ENCODE measurements around the gene GBF1. TPM values are rescaled to one million over a fixed set of nuclear protein-coding genes. Genes with fewer than 3 reads are reported as not detected.

Gene GBF1
- total RNA-seq, 4 donors from 2014 or later, result 32.0 to 54.7 (median 39.4) TPM

DNA sequence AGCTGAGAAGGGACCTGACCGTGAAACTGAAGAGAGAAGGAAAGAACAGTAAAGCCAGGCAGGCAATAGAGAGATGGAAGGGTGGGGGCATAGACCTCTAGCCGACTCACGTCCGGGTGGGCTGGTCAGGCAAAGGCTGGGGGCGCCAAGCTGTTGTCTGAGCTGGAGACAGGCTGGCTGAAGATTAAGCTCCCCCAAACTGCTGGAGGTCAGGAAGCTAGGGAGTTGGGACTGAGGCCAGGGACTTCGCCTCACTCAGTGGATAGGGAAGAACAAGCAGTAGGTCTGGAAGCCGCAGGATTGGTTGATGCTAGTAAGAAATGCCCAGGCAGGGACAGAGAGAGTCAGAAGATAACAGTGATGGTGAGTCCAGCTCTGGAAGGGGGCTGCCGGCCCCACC lies 9.3 kb upstream of the GBF1 start:
- WGBS, 2 donors (ENCODE audit: low coverage in 1 of 2), result 52 to 55% methylated on average over 8 of the region's 8 CpGs
- ATAC-seq, result no peak
- TF ChIP-seq CTCF (IDR thresholded peaks at IDR 0.05), result no peak
- TF ChIP-seq POLR2AphosphoS5 (IDR thresholded peaks at IDR 0.05), result no peak
- no peak for TF ChIP-seq POLR2A (IDR thresholded peaks at IDR 0.05)
- TF ChIP-seq EP300 (IDR thresholded peaks at IDR 0.05), result no peak
- Histone ChIP-seq H3K27ac (no peak overlapping the region), H3K27me3 (peaks cover 62% of the 10 kb centered on the region), H3K9me3 (no peaks in the 10 kb centered on the region), H3K4me1 (peaks cover 0 to 20% (median 8%) of the 10 kb centered on the region in 3 donors), H3K4me3 (no peak overlapping the region), H3K36me3 (no peaks in the 10 kb centered on the region)

DNA sequence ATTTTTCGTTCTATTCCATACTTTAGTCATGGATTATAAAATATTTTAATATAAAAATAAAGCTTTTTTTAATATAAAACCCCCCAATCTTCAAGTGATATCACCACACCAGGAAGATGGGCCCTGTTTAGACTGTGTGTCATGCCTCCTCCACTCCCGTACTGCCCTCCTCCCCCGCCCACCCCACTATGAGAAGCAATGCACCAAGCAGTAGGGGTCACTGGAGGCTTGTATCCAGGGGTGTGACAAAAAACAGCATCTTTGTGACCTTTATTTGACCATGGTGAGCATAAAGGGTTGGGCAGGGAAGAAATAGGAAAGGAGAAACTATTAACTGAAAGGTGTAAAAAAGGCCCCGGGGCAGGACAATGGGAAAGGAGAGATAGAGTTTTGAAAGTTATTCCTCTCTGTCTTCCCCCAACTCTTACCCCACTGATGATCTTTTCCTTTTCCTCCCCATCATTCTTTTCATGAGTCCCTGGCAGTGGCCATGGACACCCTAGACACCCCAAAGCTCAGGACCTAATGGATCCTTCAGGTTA lies 7.5 kb upstream of the GBF1 start:
- H3K4me3 ChIP-seq, result no peak overlapping the region
- no peak overlapping the region for H3K27ac ChIP-seq
- no peak for ATAC-seq
- H3K36me3 ChIP-seq, result no peaks in the 10 kb centered on the region
- peaks cover 0 to 28% (median 6%) of the 10 kb centered on the region in 3 donors for H3K4me1 ChIP-seq
- no peaks in the 10 kb centered on the region for H3K9me3 ChIP-seq
- peaks cover 44% of the 10 kb centered on the region for H3K27me3 ChIP-seq
- no peak for TF ChIP-seq POLR2A (IDR thresholded peaks at IDR 0.05)
- WGBS, 2 donors (ENCODE audit: low coverage in 1 of 2), result 53 to 64% methylated on average over 4 of the region's 4 CpGs

GRCh38 chr10:102240467-102241031 lies 4.8 kb upstream of the GBF1 start:
- no peak for TF ChIP-seq EP300 (IDR thresholded peaks at IDR 0.05)
- no peak for TF ChIP-seq POLR2AphosphoS5 (IDR thresholded peaks at IDR 0.05)
- TF ChIP-seq POLR2A (IDR thresholded peaks at IDR 0.05), result no peak
- no peak for TF ChIP-seq CTCF (IDR thresholded peaks at IDR 0.05)
- Histone ChIP-seq H3K4me1 (peaks cover 0 to 39% (median 10%) of the 10 kb centered on the region in 3 donors), H3K27ac (no peak overlapping the region), H3K4me3 (peak overlapping the region; percentile 22 to 62), H3K36me3 (no peaks in the 10 kb centered on the region), H3K27me3 (peaks cover 16% of the 10 kb centered on the region), H3K9me3 (no peaks in the 10 kb centered on the region)
- 0% methylated on average over 1 of the region's 39 CpGs; no CpG with 5 or more reads in 1 of the 2 donors for WGBS, 2 donors (ENCODE audit: low coverage in 1 of 2)
- no peak for ATAC-seq

- Histone ChIP-seq H3K4me1 (peaks cover 0 to 40% (median 10%) of the 10 kb centered on the region in 3 donors), H3K27me3 (peaks cover 11% of the 10 kb centered on the region), H3K4me3 (peak overlapping the region; percentile 22 to 62), H3K36me3 (no peaks in the 10 kb centered on the region), H3K27ac (peak overlapping the region in 1 of 4 donors; percentile 9), H3K9me3 (no peaks in the 10 kb centered on the region)
- WGBS, 2 donors (ENCODE audit: low coverage in 1 of 2), result 0 to 3% methylated on average over 5 of the region's 20 CpGs
- peak; percentile 4 for ATAC-seq
- no peak for TF ChIP-seq CTCF (IDR thresholded peaks at IDR 0.05)
- no peak for TF ChIP-seq POLR2AphosphoS5 (IDR thresholded peaks at IDR 0.05)
- TF ChIP-seq POLR2A (IDR thresholded peaks at IDR 0.05), result no peak
- no peak for TF ChIP-seq EP300 (IDR thresholded peaks at IDR 0.05)
Observed at GRCh38 chr10:102241032-102241443, 4.3 kb upstream of the GBF1 start.

GRCh38 chr10:102241444-102242117 lies 3.8 kb upstream of the GBF1 start, which contains the start of gene PITX3:
TSS of gene PITX3 (minus strand) at chr10:102241512. CDS start at chr10:102232080, 9,432 bp downstream.
- peak; percentile 72 for ATAC-seq
- 0% methylated on average over 3 to 13 of the region's 57 CpGs for WGBS, 2 donors (ENCODE audit: low coverage in 1 of 2)
- Histone ChIP-seq H3K4me3 (peak within 1 kb of the TSS; percentile 22 to 62), H3K27me3 (peaks cover 7% of the 10 kb centered on the region), H3K4me1 (peaks cover 1 to 45% (median 15%) of the 10 kb centered on the region in 3 donors), H3K9me3 (no peaks in the 10 kb centered on the region), H3K36me3 (no peaks in the 10 kb centered on the region), H3K27ac (peak within 1 kb of the TSS in 1 of 4 donors; percentile 9)
- TF ChIP-seq EP300 (IDR thresholded peaks at IDR 0.05) (no peak), POLR2AphosphoS5 (IDR thresholded peaks at IDR 0.05) (peak; percentile 23)

Data from gastroesophageal sphincter (tissue), 4 donors.